HG03060 (cell line): ENCODE results near the gene C3AR1.
"Not testable (repeated sequence)": the region's sequence is repeated elsewhere in the genome, so short reads cannot be mapped to it uniquely, and the experiment has no call there.

Experiments used
- ATAC-seq: cut with Tn5 transposase; IDR thresholded peaks from one replicate; pipeline ENCODE4 v1.9.1; 2021; ENCODE audit warnings: low read depth, moderate number of reproducible peaks; ENCODE audit not compliant: unreplicated experiment

Gene C3AR1

GRCh38 chr12:8065991-8066594 is at the start of gene C3AR1:
Gene C3AR1 (minus strand): TSS chr12:8066359. CDS start chr12:8060185, 6,174 bp downstream.
- no peak for ATAC-seq

GRCh38 chr12:8113117-8113516 is 47.0 kb upstream of the C3AR1 start:
- not testable (repeated sequence) for ATAC-seq

- no peak for ATAC-seq
Measured at GRCh38 chr12:8108808-8109398, 42.7 kb upstream of the C3AR1 start.

GRCh38 chr12:8099235-8099634 is 33.1 kb upstream of the C3AR1 start:
- ATAC-seq: no peak

GRCh38 chr12:8096281-8096915 is 30.2 kb upstream of the C3AR1 start:
- ATAC-seq: no peak

- ATAC-seq: no peak
Measured at GRCh38 chr12:8093291-8093690, 27.1 kb upstream of the C3AR1 start.

GRCh38 chr12:8089716-8090115 is 23.6 kb upstream of the C3AR1 start:
- no peak for ATAC-seq

- not testable (repeated sequence) for ATAC-seq
Measured at GRCh38 chr12:8089277-8089676, 23.1 kb upstream of the C3AR1 start.

GRCh38 chr12:8088574-8088973 is 22.4 kb upstream of the C3AR1 start:
- ATAC-seq: no peak

GRCh38 chr12:8087666-8088065 is 21.5 kb upstream of the C3AR1 start:
- ATAC-seq: no peak

GRCh38 chr12:8084351-8084750 is 18.2 kb upstream of the C3AR1 start:
- not testable (repeated sequence) for ATAC-seq

- no peak for ATAC-seq
Measured at GRCh38 chr12:8082808-8083100, 16.6 kb upstream of the C3AR1 start.

- ATAC-seq: no peak
Measured at GRCh38 chr12:8081251-8081920, 15.2 kb upstream of the C3AR1 start.

- ATAC-seq: no peak
Measured at GRCh38 chr12:8080120-8080519, 14.0 kb upstream of the C3AR1 start.

GRCh38 chr12:8078916-8079315 is 12.8 kb upstream of the C3AR1 start:
- no peak for ATAC-seq

- no peak for ATAC-seq
Measured at GRCh38 chr12:8078398-8078797, 12.2 kb upstream of the C3AR1 start.

GRCh38 chr12:8077207-8077606 is 11.0 kb upstream of the C3AR1 start:
- ATAC-seq: no peak

- ATAC-seq: no peak
Measured at GRCh38 chr12:8076366-8076765, 10.2 kb upstream of the C3AR1 start.

GRCh38 chr12:8075935-8076334 is 9.8 kb upstream of the C3AR1 start:
- no peak for ATAC-seq

GRCh38 chr12:8071820-8072219 is 5.7 kb upstream of the C3AR1 start:
- not testable (repeated sequence) for ATAC-seq

- ATAC-seq: no peak
Measured at GRCh38 chr12:8069582-8069981, 3.4 kb upstream of the C3AR1 start.

GRCh38 chr12:8064131-8064530 is 2.0 kb downstream of the C3AR1 start:
- no peak for ATAC-seq
